ENCODE data around the gene CCDC92B.
"Not testable (repeated sequence)": the region's sequence is repeated elsewhere in the genome, so short reads cannot be mapped to it uniquely, and the experiment has no call there.

CCDC92B gene

DNA sequence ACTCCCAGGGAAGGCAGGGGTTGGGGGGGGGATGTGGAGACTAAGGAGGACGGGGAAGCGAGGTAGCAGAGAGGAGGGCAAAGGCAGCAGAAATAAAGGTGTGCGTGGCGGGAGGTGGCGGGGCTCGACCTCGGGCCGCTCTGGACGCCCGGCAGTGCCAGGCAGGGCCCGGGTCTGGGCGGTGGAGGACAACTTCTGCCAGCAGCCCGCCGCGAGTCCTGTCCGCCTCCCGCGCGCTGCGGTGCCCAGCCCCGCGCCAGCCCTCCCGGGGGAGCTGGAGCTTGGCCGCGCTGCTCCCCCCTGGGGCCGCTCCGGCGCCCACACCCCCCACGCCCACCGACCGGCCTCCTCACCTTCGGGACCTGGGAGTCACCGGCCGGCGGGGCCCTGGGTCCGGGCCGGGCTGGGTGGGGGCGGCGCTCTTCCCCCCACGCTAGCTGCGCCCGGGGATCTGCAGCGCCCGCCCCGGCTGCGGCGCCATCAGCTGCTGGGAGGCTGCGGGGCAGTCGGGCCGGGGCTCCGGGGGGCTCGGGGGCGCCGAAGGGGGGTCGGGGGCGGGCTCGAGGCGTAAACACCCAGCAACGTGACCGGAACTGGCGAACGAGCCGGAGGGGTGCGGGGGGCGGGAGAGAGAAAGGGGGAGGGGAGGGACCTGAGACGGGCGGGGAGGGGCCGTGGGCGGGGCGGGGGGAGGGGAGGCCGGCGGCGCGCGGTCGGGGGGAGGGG, at the start of gene CCDC92B:
Gene CCDC92B (minus strand): TSS at position 595 of the 726 bp plus-strand sequence. CDS start 14,507 bp downstream, outside the sequence.
- DNase-seq (ENCODE audit: low spot score) = no peak

DNA sequence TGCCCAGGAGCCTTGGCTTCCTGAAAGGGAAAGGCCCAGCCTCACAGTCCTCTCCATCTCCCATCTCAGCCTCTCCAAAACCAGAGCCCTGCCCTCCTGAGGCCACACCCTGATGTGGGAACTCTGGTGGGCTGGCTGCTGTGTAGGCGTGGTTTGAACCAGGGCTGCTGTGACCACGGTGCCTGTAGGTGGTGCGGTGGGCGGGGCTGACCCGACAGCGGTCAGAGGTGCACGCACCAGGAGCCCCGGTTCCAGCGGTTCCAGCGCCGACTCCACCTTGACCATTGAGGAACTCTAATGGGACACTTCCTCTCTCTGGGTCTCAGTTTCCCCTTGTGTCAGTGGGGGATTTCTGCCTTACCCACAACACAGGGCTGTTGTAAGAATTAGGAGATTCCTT, 49.2 kb upstream of the CCDC92B start:
- no peak for DNase-seq (ENCODE audit: low spot score)

DNA sequence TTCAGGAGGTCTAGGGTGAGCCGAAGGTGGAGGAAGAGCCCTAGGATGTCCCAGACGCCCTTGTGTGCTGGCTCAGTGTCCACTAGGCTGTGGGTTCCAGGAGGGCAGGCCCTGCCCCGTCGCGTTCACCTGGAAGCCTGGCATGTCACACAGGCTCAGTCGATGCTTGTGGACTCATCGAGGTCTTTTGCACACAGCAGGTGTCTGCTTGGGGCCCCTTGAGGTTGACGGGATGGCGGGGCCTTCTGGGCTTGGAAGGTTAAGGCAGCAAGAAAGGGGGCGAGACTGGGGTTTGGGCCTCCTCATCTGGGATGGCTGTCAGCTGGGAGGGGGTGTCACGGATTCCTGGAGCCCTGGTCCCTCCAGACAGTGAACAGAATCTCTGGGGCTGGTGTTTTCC, 48.7 kb upstream of the CCDC92B start:
- DNase-seq (ENCODE audit: low spot score) = no peak

DNA sequence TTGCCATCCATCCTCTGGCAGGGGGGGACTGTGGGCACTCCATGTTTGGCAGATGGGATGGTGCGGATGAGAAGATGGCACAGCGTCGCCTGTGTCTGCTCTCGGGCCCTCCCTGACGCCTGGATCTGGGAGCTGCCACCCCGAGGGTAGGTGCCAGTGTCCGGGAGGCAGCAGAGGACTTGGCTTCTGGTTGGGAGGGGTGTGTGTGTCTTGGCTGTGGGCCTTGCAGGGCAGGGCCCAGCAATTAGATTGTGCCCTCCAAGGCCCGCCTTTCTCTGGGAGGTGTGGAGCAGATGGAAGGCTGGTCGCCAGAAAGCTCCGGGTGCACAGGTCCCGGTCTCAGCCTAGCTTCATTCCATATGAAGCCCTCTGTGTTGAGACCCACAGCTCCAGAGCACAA, 48.2 kb upstream of the CCDC92B start:
- DNase-seq (ENCODE audit: low spot score) = no peak

DNA sequence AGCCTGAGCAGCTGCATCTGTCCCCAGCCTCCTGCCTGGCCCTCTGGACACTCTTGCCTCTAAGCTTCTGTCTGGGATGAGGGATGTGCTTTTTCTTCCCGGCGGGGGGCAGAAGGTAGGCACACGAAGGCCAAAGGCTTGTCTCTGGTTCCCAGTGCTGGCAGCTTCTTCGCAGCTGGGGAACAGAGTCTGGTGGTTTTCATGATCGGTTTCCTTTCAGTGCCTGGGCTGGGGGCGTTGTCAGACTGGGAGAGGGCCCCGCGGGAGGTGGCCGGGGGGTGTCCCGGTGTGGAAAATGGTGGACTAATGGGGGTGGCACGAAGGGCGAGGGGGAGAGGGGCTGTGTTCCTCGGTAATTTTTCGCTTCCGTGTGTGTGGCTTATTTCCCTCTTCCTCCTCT, 47.8 kb upstream of the CCDC92B start:
- no peak for DNase-seq (ENCODE audit: low spot score)

DNA sequence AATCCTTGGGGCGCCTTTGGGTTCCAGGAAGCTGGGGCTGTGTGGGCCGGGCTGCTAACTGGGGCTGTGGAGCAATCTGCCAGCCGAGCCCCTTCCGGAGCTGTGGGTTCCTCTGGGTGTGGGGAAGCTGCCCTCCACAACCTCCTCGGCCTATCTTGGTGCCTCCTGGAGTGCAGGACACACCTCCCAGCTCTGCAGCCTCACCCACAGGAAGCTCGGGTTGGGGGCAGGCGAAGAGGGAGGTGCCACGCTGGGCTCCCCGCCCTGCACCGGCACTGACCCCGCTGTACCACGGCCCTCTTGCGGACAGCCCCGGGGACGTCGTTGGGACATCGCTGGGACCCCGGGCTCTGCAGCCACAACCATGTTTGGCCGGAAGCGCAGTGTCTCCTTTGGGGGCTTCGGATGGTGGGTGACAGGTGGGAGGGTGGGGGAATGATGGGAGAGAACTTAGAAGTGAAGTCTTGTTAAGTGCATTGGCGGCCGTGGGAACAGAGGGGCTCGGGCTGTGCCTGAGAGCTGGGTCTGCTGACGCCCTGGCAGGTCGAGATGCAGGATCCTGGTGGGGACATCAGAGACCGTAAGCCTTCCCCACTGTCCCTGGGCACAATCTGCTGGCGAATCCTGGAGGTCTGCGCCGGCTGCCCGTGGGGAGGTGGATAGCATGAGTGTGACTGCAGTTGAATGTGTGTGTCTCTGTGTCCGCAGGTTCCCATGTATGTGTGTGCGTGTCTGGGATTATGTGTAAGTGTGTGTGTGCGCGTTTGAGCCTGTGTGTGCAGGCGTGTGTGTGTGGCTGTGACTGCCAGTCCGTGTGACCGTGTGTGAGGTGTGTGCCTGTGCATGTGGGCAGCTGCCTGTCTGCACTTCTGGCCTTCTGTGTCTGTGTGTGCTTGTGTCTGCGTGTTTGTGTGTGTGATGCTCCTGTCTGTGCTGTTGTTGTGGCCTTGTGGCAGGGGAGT, 47.0 kb upstream of the CCDC92B start, which contains the start of gene RAP1GAP2:
Gene RAP1GAP2 (plus strand): TSS at position 275 of the 962 bp plus-strand sequence. CDS start 90 bp downstream, at position 365.
- DNase-seq (ENCODE audit: low spot score) = no peak

DNA sequence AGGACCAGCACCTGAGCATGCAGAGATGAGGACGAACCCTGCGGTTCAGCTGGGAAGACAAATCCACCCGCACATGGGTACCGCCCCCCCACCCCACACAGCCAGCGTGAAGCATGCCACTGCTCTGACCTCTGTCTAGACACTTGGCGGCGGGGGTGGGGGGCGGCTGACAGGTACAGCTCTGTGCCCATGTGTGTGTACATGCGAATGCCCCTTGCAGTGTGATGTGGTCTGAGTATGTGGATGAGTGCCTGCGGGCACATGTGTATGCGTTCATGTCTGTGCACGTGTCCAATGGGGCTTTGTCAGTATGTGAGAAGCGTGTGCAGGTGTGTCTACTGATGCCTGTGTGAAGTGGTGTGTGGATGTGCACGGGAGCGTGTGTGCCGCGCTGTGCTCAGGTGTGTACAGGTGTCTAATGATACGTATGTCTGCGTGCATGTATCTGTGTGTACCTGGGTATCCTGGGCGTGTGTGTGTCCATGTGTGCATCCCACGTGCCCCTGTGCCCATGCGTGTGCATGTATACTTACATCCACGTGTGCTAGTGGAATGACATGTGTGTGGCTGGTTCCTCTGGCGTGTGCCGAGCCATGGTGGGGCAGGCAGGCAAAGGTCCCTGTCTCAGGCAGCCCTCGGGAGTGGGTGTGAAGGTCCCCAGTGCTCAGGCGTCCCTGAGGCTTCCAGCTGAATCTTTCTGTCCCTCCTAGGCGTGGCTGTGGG, 46.1 kb upstream of the CCDC92B start:
- no peak for DNase-seq (ENCODE audit: low spot score)

DNA sequence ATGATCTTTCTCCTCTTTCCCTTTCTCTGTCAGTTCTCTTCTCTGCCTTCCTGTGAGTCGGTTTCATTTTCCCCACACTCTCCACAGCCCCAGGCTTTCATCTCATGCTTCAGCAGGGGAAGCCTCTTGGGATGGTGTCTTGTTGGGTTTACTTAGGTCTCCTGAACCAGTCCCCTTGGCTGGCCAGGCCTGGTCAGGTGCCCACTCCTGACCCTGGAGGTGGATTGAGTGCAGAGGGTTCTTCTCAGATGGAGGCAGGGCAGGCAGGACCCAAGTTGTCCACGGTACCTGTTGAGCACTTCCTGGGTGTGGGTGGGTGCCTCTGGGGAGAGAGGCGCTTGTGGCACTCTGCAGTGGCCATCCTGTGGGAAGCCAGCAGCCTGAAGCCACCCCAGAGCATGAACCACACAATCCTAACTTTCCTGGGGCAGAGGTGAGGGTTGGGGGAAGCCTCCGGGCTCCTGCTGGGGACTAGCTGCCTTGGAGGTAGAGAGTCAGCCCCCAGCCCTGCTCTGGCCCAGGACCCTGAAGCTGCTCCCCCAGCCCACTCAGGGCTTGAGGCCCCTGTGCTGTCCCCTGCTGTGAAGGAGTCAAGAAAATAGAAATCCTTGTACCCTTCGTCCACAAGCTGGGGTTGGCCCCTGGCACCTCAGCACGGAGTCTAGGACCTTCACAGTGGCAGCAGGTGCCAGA, 44.8 kb upstream of the CCDC92B start:
- DNase-seq (ENCODE audit: low spot score) = no peak

DNA sequence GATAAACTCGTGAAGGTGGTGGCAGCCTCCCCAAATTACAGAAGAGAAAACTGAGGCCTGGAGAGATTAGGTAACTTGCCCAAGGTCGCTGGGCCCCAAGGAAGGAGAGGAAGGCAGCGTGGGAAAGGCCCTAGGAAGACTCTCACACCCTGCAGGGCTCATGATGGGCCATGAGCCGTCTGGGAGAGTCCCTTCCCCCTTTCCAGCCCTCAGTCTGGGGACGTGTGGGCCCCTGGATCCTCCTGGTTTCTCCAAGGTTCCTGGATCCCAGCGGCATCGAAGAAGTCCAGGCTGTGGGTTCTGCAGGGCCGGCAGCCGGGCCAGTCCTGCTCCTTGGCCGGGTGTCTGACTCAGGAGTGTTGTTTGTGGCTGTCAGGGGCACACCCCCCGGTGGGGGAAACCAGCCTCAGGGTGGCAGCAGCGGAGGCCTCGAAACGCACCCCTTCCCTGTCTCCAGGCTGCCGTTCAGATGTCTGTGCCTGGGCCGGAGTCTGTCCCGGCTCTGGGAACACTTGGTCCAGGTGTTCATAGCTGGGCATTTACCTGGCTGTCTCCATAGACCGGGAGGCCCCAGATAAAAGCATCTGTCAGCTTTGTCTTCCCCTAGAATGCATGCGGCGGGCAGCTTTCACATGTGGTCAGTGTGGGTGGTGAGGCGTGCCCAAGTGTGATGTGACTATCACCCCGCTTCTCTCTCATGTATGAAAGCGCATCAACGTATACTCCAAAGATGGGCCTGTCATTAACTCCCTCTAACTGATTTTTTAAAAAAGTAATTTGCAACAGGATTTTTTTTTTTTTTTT, 43.1 kb upstream of the CCDC92B start:
- no peak for DNase-seq (ENCODE audit: low spot score)

DNA sequence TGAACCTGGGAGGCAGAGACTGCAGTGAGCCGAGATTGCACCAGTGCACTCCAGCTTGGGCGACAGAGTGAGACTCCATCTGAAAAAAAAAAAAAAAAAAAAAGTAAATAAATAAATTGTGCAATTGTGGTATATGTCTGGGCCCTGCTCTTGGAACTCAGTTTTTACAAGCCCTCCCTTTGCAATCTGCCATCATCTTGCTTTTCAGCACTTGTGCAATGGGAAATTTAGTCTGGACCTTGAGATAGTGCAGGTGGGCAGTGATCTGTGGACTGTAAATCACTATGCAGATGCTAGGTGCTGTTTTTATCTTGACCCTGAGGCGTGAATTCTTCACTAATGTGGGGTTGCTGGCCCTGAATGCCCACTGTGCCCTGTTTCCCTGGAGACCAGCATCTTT, 40.2 kb upstream of the CCDC92B start:
- DNase-seq (ENCODE audit: low spot score) = no peak

DNA sequence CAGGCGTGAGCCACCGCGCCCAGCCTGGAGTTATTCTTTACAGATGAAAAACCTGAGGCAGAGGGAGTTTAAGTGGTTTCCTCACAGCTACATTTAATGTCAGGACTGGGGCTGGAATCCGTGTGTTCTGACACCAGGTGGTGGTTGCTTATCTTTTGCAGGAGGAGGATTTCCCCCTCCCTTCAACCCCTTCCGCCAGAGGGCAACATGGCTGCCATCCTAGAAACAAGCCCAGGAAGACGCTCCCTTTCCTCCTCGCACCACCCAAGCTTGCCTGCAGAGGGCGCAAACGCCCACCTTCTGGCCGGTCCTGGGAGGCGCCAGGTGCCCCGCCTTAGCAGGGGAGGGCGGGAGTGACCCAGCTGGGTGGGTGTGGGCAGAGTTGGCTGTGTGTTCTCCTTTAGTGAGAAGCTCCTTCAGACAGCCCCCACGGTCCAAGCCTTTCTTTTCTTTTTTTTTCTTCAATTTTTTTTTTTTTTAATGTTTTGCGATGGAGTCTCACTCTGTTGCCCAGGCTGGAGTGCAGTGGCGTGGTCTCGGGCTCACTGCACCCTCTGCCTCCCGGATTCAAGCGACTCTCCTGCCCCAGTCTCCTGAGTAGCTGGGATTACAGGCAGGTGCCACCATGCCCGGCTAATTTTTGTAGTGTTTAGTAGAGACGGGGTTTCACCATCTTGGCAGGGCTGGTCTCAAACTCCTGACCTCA, 36.9 kb upstream of the CCDC92B start:
- DNase-seq (ENCODE audit: low spot score) = peak; percentile 82

DNA sequence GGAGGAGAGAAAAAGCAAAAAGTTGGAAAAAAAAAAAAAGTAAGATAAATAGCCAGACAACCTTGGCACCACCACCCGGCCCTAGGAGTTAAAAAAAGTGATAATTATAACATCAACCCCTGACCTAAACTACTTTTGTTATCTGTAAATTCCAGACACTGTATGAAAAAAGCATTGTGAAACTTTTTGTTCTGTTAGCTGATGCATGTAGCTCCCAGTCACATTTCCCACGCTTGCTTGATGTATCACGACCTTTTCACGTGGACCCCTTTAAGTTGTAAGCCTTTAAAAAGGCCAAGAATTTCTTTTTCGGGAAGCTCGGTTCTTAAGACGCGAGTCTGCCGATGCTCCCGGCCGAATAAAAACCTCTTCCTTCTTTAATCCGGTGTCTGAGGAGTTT, 35.9 kb upstream of the CCDC92B start:
- DNase-seq (ENCODE audit: low spot score) = not testable (repeated sequence)

DNA sequence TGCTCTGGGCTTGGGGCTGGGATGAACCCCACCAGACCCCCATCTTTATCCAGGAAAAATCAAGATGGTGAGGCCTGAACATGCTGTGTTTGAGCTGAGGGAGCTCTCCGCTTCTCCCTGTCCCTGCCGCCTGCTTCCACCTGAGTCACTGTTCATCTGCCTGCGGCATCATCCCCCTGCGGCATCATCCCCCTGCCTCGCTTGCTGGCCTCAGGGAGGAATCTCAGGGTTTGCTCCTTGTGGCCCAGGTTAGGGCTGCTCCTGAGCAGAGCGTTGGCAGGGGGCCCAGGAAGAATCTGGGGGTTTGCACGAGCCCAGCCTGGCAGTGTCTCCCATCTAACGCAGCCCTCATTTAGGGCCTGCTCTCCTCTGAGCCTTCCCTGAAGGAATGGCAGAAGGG, 35.4 kb upstream of the CCDC92B start:
- no peak for DNase-seq (ENCODE audit: low spot score)

DNA sequence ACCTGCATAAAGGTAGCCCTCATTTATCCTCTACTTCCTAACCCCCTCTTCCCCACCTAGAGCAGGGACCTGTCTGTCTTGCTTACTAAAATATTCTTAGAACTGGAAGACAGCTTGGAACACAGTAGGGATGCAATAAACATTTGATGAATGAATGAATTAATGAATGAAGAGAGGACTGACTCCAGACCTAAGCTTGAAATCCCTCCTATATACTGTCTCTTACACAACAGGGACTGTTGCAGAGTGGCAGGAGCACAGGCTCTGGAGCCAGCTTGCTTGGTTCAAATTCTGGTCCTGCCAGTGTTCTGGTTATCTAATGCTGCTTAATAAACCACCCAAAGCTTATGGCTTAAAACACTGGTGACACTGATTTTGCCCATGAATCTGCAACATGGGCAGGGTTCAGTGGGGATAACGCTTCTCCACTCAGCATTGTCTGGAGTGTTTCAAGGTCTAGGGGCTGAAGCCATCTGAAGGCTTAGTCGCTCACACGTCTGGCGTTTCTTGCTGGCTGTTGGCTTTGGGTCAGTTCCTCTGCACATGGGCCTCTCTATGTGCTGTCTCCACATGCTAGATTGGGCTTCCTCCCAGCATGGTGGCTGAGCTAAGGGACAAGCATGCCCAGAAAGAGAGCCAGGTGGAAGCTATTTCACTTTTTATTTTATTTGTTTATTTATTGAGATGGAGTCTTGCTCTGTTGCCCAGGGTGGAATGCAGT, 34.0 kb upstream of the CCDC92B start:
- no peak for DNase-seq (ENCODE audit: low spot score)

DNA sequence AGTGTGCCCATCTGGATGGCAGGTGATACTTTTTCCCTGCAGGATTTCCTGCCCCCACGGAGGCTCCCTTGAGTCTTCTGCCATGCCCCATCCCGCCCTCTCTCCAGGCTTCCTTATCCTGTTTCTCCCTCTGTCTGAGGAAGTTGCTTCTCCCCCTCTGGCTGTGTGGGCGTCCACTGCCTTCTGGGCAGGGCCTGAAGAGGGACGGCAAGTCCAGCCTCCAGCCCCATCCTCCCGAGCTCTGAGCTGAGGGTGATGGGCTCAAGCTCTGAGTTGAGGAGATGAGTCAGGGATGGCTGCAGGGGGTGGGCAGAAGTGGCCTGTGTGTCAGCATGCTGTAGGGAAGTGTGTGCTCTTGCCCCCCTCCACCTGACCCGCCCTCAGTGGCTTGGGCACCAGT, 32.6 kb upstream of the CCDC92B start:
- no peak for DNase-seq (ENCODE audit: low spot score)

DNA sequence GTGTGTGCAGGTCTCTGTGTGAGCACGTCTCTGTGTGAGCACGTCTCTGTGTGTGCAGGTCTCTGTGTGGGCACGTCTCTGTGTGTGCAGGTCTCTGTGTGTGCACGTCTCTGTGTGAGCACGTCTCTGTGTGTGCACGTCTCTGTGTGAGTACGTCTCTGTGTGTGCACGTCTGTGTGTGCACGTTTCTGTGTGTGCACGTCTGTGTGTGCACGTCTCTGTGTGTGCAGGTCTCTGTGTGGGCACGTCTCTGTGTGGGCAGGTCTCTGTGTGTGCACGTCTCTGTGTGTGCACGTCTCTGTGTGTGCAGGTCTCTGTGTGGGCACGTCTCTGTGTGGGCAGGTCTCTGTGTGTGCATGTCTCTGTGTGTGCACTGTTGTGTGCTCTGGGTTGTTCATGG, 32.1 kb upstream of the CCDC92B start:
- not testable (repeated sequence) for DNase-seq (ENCODE audit: low spot score)

DNA sequence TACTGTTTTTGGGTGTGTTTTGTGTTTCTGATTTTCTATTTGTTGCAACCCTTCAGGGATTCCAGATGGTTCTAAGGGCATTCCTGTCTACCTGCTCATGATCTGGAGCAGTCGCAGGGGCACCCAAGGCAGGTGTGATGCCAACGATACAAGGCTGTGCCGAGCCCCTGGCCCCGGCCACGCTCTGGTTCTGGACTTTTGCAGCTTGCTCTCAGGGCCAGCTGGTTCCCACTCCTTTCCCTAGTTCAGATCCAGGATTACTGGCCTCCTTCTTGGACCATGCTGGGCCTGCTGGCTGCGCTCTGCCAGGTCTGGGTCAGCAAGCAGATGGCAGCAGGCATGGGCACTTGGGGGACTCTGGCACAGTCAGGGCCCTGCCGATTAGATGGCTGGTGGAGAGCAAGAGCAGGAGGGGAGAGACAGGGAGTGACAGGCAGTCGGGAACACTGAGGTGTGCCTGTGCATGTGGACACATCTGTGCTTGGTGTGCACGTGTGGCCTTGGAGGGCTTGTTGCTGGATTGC, 31.5 kb upstream of the CCDC92B start:
- no peak for DNase-seq (ENCODE audit: low spot score)

DNA sequence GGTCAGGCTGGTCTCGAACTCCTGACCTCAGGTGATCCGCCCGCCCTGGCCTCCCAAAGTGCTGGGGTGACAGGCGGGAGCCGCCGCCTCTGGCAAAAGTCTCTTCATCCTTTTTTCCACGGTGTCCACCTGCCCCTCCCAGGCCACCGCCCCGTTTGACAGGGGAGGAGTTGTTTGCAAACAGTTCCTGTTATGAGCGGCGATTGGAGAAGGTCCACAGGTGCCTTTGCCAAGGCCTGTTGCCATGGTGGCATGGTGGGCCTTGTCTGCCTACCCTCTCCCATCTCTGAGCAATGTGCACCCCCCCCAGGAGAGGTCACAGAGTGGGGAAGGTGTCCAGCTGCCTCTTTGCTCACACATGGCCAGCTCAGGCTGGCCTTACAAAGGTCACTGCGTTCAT, 30.8 kb upstream of the CCDC92B start:
- DNase-seq (ENCODE audit: low spot score) = no peak

DNA sequence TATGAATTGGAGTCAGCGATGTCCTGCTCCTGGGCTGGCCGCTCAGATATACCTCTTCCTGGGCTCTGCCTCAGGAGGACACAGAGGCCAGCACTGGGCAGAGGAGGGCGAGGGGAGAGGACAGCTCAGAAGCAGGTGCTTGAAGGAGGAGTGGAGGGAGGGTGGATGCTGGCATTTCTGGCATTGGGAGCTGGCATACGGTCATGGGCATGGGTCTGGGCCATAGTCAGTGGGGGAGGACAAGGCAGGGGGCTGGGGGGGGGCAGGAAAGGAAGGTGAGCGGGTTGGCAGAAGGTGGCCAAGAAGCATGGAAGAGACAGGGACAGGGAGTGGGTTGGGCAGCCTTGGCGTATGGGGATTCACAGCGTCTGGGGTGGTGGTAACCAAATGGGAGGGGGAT, 30.1 kb upstream of the CCDC92B start:
- no peak for DNase-seq (ENCODE audit: low spot score)

Measured in left forelimb (tissue), 1 donor.